22Rv1 (cell line): ENCODE data around the gene LY6G6F.

Experiments used
- H3K27ac ChIP-seq: fragments of 450-650 bp; 2 replicates; pipeline ENCODE4 v1.5.1; 2017
- ZFX ChIP-seq: fragments of 450-650 bp; IDR thresholded peaks from 2 replicates; pipeline ENCODE4 v1.6.1; 2017; ENCODE audit warnings: antibody characterized with exemption, borderline replicate concordance
- TF ChIP-seq, protein P1 (sequence below): fragments of 450-650 bp; IDR thresholded peaks from 2 replicates; pipeline ENCODE4 v1.5.1; 2017; ENCODE audit warnings: mild to moderate bottlenecking

LY6G6F gene

DNA sequence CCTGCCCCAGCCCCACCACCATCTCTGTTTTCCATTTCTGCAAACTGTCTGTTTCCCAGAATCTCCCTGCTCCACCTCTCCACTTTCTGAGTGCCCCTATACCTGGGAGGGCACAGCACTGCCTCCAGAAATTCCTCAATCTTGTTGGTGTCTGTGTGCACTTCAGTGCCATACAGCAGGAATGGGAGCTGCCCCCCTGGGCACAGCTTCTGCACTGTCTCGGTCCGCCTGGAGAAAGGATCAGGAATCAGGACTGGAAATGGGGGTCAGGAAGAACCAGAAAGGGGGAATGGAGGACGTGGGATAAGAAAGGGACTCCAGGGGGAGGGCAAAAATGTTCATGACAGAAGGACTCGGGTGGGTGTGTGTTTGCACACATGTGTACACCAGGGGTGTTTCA lies 27.1 kb downstream of the LY6G6F start:
- TF ChIP-seq, protein P1, sequence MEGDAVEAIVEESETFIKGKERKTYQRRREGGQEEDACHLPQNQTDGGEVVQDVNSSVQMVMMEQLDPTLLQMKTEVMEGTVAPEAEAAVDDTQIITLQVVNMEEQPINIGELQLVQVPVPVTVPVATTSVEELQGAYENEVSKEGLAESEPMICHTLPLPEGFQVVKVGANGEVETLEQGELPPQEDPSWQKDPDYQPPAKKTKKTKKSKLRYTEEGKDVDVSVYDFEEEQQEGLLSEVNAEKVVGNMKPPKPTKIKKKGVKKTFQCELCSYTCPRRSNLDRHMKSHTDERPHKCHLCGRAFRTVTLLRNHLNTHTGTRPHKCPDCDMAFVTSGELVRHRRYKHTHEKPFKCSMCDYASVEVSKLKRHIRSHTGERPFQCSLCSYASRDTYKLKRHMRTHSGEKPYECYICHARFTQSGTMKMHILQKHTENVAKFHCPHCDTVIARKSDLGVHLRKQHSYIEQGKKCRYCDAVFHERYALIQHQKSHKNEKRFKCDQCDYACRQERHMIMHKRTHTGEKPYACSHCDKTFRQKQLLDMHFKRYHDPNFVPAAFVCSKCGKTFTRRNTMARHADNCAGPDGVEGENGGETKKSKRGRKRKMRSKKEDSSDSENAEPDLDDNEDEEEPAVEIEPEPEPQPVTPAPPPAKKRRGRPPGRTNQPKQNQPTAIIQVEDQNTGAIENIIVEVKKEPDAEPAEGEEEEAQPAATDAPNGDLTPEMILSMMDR, result no peak
- no peak for TF ChIP-seq ZFX
- H3K27ac ChIP-seq, result peak overlapping the region; percentile 99

DNA sequence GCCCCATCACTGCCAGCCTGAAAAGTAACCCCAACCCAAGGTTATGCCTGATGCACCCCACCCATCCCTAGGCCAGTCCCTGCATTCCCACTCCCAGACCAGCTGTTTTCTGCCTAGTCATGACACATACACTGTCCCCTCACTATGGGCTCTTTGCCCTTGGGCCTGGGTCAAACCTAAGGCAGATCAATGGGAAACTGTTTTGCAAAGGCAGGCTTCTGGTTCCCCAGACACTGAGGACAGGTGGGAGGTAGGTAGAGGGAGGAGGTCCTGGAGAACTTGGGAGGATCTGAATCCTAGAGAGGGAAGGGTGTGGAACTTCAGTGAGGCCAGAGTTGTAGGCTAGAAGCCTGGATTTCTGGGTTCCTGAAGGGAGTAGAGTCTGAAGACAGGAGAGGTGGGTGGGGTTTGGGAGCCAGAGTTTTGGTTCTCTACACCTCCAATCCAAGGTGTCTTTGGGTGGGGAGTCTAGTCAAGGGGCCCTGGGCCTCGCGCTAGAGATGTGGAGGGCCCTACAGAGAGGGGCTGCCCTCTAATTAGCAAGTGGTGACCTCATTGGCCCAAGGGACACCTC lies 27.7 kb downstream of the LY6G6F start:
- peak overlapping the region; percentile 99 for H3K27ac ChIP-seq
- TF ChIP-seq ZFX, result no peak
- TF ChIP-seq, protein P1, result no peak

- H3K27ac ChIP-seq, result peak overlapping the region; percentile 99
- TF ChIP-seq, protein P1, result no peak
- no peak for TF ChIP-seq ZFX
Observed at GRCh38 chr6:31734821-31735406, 28.2 kb downstream of the LY6G6F start.

- TF ChIP-seq, protein P1, result no peak
- TF ChIP-seq ZFX, result no peak
Observed at GRCh38 chr6:31736021-31736767, 29.5 kb downstream of the LY6G6F start, which contains the start of gene CLIC1. CLIC1 (minus strand) TSS chr6:31736530; CDS start chr6:31736300, 230 bp downstream.

GRCh38 chr6:31736768-31737314 lies 30.2 kb downstream of the LY6G6F start:
- TF ChIP-seq, protein P1, result no peak
- no peak for TF ChIP-seq ZFX

More at GRCh38 chr6:31736021-31736767, 29.5 kb downstream of the LY6G6F start, which contains the start of gene CLIC1:
- H3K27ac ChIP-seq, result peak within 1 kb of the TSS; percentile 99

DNA sequence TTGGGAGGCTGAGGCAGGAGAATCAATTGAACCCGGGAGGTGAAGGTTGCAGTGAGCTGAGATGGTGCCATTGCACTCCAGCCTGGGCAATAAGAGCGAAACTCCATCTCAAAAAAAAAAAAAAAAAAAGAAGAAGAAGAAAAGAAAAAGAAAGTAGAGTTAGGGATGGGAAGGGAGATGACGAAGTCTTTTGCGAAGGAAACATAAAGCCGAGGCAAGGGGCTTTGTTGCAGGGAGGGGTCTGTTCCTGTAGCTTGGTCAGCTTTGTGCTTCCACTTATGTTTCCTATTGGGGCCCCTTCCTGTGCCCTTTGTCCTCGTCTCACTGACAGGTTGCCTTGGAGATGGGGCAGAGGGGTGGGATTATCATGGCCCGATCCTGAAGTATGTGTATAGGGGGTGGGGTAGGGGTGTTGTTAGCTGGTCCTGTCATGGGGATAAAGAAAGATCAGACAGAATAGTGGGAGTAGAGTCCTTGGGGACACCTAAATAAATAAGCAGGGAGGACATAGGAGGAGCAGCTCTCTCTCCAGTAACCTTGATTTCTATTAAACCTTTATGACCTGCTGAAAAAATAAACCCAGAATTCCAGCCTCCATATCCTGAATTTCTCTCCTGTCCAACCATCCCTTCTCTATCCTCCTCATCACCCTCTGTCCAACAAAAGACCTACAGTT lies 30.8 kb downstream of the LY6G6F start:
- peak overlapping the region; percentile 99 for H3K27ac ChIP-seq
- TF ChIP-seq, protein P1, result no peak
- no peak for TF ChIP-seq ZFX

More at GRCh38 chr6:31736768-31737314, 30.2 kb downstream of the LY6G6F start:
- peak overlapping the region; percentile 99 for H3K27ac ChIP-seq
